BE2C (cell line): ENCODE data around the gene GAN.
A peak's percentile ranks its signal among the peaks of the same experiment; 100 is the strongest.
"Not testable (repeated sequence)": the region's sequence is repeated elsewhere in the genome, so short reads cannot be mapped to it uniquely, and the experiment has no call there.

Experiments
- DNase-seq: peaks from one replicate; pipeline ENCODE4 v3.0.0-alpha.2; 2020
- H3K27me3 ChIP-seq: fragments of 250-450 bp; sonication (Bioruptor Pico); 2 replicates; pipeline ENCODE4 v1.5.1; 2020; ENCODE audit warnings: mild to moderate bottlenecking
- H3K36me3 ChIP-seq: fragments of 250-450 bp; sonication (Bioruptor Pico); 2 replicates; pipeline ENCODE4 v1.5.1; 2020; ENCODE audit warnings: mild to moderate bottlenecking
- H3K4me1 ChIP-seq: fragments of 250-450 bp; sonication (Bioruptor Pico); 2 replicates; pipeline ENCODE4 v1.5.1; 2020
- H3K4me3 ChIP-seq: 2 replicates; pipeline ENCODE4 v1.5.1; 2011; ENCODE audit warnings: low read depth, low read length
- H3K9me3 ChIP-seq: fragments of 250-450 bp; sonication (Bioruptor Pico); 2 replicates; pipeline ENCODE4 v1.5.1; 2020
- CTCF ChIP-seq: IDR thresholded peaks from 2 replicates; pipeline ENCODE4 v1.5.1; 2012; ENCODE audit warnings: mild to moderate bottlenecking, low read depth, low read length

Gene GAN

DNA sequence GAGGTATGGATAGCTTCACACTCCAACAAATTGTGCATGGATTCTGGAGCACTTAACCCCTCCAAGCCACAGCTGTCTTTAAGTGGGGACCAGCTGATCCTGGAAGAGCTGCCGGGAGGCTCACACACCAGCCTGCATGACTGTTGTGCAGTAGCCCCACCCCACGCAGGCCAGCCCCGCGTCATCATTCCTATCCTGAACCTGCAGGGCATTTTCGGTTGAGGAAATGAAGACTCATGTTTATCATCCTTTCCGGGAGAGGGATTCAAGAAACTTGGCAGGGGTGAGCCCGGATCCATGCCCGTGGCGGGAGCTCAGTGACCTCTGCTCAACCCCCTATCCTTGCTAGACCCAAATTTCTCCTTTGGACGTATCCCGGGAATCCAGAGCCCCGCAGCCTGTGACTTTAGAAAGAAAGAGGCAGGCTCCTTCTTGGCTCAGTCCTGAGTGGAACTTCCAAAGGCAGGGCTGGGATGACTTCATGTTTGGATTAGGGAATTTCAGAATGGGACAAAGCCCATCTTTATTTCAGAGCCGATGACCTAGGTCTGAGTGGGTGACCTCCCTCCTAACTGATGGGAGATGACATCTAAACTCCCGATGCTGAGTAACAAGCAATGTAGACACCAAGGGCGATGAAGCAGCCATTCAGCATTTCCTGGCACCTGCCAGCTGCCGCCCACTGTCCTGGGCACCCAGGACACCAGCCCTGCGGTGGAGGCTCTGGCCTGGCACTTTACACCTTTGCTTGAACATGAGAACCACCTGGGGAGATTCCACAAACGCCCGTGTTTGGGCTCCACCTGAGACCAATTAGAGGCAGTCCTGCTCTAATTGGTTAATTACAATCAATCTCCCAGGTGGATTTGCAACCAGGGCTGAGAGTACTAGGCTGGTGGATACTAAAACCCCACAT lies 86.5 kb downstream of the GAN start:
- DNase-seq = peak; percentile 43
- no peak for TF ChIP-seq CTCF
- no peaks in the 10 kb centered on the region for H3K36me3 ChIP-seq
- H3K4me3 ChIP-seq = no peak overlapping the region
- no peaks in the 10 kb centered on the region for H3K27me3 ChIP-seq
- no peaks in the 10 kb centered on the region for H3K9me3 ChIP-seq
- H3K4me1 ChIP-seq = no peaks in the 10 kb centered on the region

DNA sequence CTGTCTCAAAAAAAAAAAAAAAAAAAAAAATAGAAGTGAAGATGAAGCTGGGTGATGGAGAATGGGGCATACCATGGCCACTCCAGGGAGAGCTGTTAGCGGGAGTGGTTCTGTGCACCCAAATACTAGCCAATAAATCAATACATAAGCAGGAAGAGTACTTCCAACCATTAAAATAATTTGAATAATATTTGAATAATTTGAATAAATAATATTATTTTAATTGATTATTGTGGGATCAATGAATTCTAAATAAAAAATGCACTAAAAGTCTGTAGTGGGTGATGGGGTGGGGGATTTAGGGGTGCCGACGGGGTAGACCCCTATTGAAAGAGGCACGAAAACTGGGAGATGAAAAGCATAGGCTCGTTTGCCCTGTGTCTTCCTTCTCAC lies 88.4 kb downstream of the GAN start:
- TF ChIP-seq CTCF = no peak
- Histone ChIP-seq H3K4me3 (no peak overlapping the region; the same call in 1 of the 2 replicates), H3K9me3 (no peaks in the 10 kb centered on the region), H3K36me3 (no peaks in the 10 kb centered on the region), H3K4me1 (no peaks in the 10 kb centered on the region), H3K27me3 (no peaks in the 10 kb centered on the region)
- DNase-seq = no peak

DNA sequence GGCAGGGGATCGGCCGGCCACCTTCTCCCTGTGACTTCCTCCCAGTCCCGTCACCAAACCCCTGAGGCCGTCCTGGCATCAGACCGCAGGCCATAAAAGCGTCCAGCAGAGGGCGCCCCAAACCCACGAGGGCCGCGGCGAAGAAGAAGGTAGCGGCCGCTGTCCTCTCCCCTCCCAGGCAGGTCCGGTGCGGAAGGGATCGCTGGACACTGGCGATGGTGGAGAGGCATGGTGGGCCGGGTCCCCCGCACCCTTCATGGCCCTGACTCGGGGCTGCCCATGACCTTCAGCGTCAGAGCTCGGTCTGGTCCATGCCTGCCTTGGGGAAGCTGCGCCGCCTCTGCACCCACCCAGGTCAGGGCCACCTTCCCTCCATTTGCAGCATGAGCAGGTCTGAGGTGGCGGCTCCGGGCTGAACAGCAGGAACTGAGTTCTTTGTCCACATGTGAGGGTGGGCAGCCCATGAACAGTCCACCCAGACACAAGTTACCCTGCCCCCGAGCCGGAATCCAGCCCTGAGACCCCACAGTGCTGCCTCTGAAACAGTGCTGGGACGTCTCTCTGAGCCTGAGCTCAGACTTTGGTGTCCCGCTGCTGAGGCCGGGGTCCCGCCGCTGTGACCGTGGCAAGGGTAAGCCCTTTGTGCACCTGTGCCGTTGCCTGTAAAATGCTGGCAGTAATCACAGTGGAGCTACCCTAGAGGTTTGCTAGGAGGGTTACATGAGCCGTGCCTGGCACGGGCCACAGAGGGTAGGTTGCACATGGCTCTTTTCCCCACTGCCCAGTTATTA lies 89.0 kb downstream of the GAN start:
- H3K9me3 ChIP-seq = no peaks in the 10 kb centered on the region
- no peaks in the 10 kb centered on the region for H3K4me1 ChIP-seq
- H3K27me3 ChIP-seq = no peaks in the 10 kb centered on the region
- peak; percentile 87 for DNase-seq
- H3K4me3 ChIP-seq = peak overlapping the region; percentile 33
- no peaks in the 10 kb centered on the region for H3K36me3 ChIP-seq
- peak; percentile 87 for TF ChIP-seq CTCF

DNA sequence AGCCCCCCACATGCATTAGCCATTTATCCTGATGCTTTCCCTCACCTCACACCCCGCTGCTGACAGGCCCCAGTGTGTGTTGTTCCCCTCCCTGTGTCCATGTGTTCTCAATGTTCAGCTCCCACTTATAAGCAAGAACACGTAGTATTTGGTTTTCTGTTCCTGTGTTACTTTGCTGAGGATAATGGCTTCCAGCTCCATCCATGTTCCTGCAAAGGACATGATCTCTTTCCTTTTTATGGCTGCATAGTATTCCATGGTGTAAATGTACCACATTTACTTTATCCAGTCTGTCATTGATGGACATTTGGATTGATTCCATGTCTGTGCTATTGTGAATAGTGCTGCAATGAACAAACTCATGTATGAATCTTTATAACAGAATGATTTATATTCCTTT lies 90.2 kb downstream of the GAN start:
- not testable (repeated sequence) for H3K9me3 ChIP-seq, DNase-seq, H3K36me3 ChIP-seq, H3K4me3 ChIP-seq, H3K4me1 ChIP-seq, H3K27me3 ChIP-seq

DNA sequence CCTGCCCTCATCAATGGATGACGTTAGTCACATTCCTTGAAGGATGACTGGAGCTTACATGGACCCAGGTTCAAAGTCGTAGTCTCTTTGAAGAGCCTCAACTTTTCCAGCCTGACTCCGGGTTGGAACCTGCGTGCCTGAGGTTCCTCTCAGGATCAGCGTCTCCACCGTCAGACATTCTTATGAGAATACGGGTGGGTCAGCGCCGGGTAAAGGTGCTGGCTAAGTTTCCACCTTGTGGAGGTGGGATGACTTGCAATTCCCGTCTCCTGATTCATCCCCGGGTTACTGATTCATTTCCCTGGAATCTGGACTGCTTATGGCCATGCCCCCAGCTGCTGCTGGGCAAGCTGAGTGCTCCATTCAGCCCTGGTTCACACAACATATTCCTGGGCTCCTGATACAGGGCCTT lies 90.9 kb downstream of the GAN start:
- Histone ChIP-seq H3K4me3 (no peak overlapping the region), H3K4me1 (no peaks in the 10 kb centered on the region), H3K9me3 (no peaks in the 10 kb centered on the region), H3K27me3 (no peaks in the 10 kb centered on the region), H3K36me3 (no peaks in the 10 kb centered on the region)
- TF ChIP-seq CTCF = no peak
- DNase-seq = no peak

DNA sequence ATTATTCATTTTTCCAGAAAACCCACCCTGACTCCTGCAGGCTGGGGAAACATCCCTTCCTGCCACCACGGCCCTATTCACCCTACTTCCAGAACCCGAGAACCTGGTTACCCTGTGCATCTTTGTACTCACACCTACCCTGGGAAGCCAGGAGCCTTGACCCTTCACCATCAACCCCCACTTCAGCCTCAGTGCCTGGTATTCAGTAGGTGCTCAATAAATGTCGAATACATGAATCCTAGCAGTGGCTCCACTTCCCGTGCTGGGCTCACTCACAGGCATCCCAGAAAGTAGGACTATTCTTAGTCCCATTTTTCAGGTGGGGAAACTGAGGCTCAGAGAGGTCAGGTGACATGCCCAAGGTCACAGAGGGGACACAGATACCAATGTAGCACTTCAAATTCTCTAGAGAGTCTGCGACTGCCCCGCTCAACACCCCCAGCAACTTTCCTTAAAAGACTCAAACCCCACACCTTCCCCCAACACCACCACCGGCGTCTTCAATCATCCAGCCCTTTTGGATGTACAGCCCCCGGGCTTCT lies 93.7 kb downstream of the GAN start:
- DNase-seq = no peak
- Histone ChIP-seq H3K9me3 (no peaks in the 10 kb centered on the region), H3K4me3 (no peak overlapping the region), H3K36me3 (no peaks in the 10 kb centered on the region), H3K27me3 (no peaks in the 10 kb centered on the region), H3K4me1 (no peaks in the 10 kb centered on the region)
- TF ChIP-seq CTCF = no peak
